Glomerular endothelial cell (primary cell): ENCODE results near the gene FCAMR. TPM values are rescaled to one million over a fixed set of nuclear protein-coding genes. Genes with fewer than 3 reads are reported as not detected.

Experiments
- DNase-seq: peaks from one replicate; pipeline ENCODE4 v3.0.0-alpha.2; 2011; ENCODE audit warnings: low read depth, low spot score; ENCODE audit errors: extremely low read depth
- total RNA-seq: library from RNA; depleted of rRNA; stranded (reverse); fragments of >200 nt; gene quantifications from 2 replicates; pipeline ENCODE4 v1.2.3, GENCODE V29; 2015

FCAMR gene
- total RNA-seq, 1 donor from 2014 or later: not detected

DNA sequence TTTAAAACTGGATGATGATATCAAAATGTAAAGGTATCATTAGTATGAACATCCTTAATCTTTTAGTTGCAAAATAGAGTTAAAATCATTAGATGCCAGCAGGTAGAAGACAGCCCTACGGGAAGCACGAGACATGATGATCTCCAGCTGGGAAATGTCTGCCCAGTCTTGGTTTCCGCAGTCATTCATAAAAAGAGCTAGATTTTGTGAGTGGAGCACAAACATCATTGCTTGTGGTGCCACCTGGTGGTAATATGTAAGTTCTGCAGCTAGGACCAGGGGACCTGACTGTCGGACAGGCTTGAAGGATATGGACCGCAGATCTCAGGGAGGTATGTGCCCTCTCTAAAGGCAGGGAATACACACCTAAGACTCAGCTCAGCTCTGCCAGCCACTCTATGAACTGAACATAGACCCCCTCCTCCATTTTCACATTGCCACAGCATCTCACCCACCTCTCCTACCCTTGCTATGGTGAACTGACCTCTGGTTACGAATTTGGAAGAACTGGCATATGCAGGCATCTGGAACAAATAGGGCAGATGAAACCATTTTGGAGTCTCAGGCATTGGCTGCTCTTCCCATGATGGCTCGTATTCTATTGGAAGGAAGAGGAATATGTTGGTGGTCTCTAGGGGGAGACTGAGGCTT, 57.7 kb downstream of the FCAMR start:
- peak; percentile 41 for DNase-seq

DNA sequence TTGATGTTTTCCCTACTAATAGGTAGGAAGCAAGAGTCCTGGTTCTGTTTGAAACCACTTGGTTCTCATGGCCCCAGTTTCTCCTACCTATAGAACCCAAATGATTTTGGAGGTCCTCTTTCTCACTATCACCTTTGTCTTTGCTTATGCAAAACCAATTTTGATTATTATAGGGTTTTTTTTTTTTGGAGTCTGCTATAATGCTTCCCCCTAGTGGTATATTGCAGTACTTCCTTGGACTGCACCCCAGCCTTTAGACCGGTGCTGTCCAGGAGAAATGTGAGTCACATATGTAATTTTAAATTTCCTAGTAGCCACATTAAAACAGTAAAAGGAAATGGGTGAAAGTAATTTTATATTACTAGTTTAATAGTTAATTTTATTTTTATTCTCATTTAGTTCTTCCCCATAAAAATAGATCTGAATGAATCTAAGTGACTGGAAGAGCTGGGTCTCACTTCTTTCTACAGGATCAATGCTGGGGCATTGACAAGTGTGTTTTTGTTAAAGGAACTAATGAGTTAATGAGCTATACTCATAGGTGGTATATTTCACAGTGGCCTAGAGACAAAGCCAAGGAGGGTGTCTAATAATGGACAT, 59.1 kb downstream of the FCAMR start:
- no peak for DNase-seq

DNA sequence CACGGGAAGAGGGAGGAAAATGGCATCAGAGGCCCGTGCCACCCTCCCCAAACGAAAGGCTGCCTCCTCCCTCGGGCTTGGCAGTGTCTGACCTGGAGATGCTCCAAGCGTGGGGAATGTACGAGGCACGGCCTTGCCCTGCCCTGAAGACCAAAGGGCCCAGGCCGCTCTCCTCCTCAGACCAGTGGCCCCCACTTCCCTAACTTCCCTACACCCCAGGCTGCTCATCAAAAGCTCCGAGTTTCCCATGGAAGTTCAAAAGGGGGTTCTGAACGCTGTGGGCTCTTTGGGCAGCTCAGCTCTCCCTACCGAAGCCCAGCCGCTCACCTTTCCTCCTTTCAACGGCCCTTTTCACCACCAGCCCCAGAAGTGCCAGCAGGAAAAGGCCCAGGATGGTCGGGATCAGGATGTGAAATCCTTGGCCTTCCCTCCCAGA, 60.4 kb downstream of the FCAMR start:
- no peak for DNase-seq

DNA sequence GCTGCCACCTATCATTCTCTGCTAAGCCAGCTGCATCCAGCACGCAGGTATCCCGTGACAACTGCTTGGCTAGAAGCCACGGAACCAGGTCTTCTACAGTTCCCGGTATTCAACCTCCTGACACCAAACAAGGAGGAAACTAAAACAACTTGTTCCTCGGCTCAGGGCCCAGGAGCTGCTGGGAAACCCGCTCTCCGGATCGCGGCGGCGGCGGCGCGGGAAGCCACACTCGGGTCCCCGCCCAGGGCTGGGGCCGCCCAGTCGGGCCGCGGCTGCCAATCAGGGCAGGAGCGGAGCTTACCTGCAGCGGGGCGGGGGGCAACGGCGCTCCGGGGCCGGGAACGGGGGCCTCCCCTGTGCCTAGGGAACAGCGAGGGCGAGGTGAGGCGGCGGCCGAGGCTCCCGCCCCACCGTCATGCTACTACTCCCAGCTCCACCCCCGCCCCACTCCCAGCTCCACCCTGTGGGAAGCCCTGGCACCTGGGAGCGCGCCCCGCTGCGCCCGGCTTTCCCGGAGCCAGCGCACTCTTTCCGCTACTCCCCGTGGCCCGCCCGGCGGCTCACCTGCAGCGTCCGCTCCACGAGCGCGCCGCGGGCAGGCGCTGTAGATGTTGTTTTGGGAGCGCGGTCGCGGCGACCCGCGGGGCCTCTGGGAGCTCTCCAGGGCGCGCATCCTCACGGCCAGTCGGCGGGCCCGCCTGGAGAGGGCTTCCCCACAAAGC, 60.9 kb downstream of the FCAMR start:
- DNase-seq: no peak

DNA sequence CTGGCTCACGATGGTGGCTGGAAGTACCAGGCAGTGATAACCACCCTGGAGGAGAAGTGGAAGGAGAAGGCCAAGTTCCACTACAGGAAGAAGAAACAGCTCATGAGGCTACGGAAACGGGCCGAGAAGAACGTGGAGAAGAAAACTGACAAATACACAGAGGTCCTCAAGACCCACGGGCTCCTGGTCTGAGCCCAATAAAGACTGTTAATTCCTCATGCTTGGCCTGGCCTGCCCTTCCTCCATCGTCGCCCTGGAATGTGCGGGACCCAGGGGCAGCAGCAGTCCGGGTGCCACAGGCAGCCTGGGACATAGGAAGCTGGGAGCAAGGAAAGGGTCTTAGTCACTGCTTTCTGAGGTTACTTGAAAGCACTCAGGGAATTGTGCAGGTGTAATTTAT, 62.2 kb downstream of the FCAMR start:
- no peak for DNase-seq

Other genes with a start within 250 kb of the FCAMR start
- gene IL19, start 199.7 kb downstream of the FCAMR start, total RNA-seq: not detected in 2 replicates
- gene IL10, start 198.0 kb downstream of the FCAMR start, total RNA-seq: not detected in 2 replicates
- not detected in 2 replicates for gene IL20, start 104.8 kb downstream of the FCAMR start, total RNA-seq
- gene IL24, start 73.0 kb downstream of the FCAMR start, total RNA-seq: not detected in 2 replicates
- gene FCMR, start 48.5 kb downstream of the FCAMR start, total RNA-seq: 1.1 TPM in 1 of 2 replicates, not detected in the other
- gene PIGR, start 24.0 kb downstream of the FCAMR start, total RNA-seq: not detected in 2 replicates
- gene C1orf116, start 62.3 kb upstream of the FCAMR start, total RNA-seq: 0.53 TPM in 1 of 2 replicates, not detected in the other
- 4.9 and 5.1 TPM in 2 replicates for gene YOD1, start 80.7 kb upstream of the FCAMR start, total RNA-seq
- 1.2 and 2.8 TPM in 2 replicates for gene PFKFB2, start 82.8 kb upstream of the FCAMR start, total RNA-seq
- not detected in 2 replicates for gene C4BPB, start 118.4 kb upstream of the FCAMR start, total RNA-seq
- not detected in 2 replicates for gene C4BPA, start 133.8 kb upstream of the FCAMR start, total RNA-seq